Activated T-cell treated with anti-CD3 and anti-CD28 coated beads, Interleukin-2, amount 50 U/mL, for 1 hour (primary cell): ENCODE results near the gene CHM.

Experiments used
- DNase-seq: peaks from one replicate; pipeline ENCODE4 v3.0.0-alpha.2; 2020

CHM gene

GRCh38 chrX:85903692-85904471 is 143.5 kb downstream of the CHM start:
- DNase-seq = no peak

GRCh38 chrX:85897362-85898126 is 149.8 kb downstream of the CHM start:
- DNase-seq = no peak

DNA sequence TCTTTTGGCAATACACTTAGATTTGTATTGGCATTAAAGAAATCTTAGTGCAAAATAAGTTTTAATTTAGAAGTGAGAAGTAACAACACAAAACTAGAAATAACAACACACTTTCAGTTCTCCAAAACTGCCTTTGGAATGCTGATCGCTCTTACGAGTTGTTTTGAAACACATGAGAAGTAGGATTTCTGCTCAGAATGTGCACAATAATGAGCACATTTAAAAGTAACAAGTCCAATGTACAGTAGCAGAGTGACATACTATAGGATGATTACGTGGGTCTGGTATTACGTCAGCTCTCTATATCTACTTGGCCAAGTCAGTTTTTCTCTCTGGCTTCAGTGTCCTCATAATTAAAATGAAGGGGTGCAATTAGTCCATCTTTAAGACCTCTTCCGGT is 164.8 kb downstream of the CHM start:
- no peak for DNase-seq

GRCh38 chrX:85870585-85870984 is 176.8 kb downstream of the CHM start:
- no peak for DNase-seq

DNA sequence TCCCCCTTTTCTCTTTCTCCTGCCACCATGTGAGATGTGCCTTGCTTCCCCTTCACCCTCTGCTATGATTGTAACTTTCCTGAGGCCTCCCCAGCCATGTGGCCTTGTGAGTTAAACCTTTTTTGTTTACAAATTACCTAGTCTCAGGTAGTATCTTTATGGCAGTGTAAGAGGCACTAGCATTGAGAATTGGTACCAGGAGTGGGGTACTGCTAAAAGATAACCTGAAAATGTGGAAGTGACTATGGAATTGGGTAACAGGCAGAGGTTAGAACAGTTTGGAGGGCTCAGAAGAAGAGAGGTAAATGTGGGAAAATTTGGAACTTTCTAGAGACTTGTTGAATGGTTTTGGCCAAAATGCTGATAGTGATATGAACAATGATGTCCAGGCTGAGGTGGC is 182.0 kb downstream of the CHM start:
- DNase-seq = no peak

DNA sequence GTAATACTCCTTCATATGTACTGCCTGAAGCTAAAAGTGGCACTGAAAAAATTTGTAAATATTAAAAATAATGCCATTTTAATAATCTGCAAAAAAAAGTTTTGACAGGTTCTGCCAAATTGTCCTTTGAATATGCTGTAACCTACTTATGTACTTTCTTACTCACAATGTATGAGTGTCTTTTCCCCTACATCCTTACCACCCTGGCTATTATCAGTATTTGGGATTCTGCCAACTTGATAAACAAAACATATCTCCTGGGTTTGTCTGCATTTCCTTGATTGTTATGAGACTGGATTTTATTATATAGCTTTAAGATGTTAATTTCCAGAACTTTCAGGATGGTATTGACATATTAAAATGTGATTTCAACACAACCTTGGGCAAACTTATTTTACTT is 187.9 kb downstream of the CHM start:
- DNase-seq = no peak

GRCh38 chrX:85851418-85851817 is 195.9 kb downstream of the CHM start:
- no peak for DNase-seq

DNA sequence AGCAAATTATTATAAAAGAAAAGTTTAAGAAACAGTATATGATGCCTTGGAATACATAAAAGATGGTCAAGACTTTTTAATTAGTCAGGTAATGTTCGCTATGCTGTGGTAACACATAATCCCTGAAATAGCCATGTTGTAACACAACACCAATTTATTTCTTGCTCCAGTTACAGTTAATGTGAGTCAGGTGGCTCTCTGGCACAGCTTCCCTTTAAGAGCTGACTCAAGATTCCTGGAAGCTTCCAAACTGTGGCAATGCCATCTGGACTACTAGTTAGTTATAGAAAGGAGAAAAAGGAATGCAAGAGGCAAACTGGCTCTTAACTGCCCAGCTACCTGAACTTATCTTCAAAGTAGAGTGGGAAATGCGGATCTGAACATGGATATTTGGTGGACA is 210.5 kb downstream of the CHM start:
- no peak for DNase-seq

DNA sequence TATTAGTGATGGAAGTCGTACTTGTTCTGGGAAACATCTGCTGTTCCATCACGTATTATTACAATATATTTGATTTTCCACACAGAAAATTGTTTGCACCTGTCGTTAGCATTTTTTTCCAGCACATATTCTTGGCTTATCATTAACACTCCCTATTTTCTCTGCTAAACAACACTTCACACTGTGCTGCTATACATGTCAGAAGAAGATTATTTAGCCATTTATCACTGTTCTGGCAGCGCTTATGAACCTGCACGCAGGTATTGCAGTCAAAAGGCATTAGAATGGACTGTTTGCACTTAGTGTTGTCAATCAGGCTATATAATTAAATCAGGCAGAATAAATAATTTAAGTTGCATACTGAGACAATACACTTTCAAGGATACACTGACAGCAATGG is 218.6 kb downstream of the CHM start:
- no peak for DNase-seq

- no peak for DNase-seq
These were observed 232.1 kb downstream of the CHM start for GRCh38 chrX:85815203-85815751.
